Measurements from ENCODE around the gene ATAD2B. TPM values are rescaled to one million over a fixed set of nuclear protein-coding genes. Genes with fewer than 3 reads are reported as not detected.

ATAD2B gene
- polyA plus RNA-seq, 1 of the 3 experiments (the other 2 are of a cell fraction) = 1.3 TPM

GRCh38 chr2:23843051-23843976 lies 83.6 kb downstream of the ATAD2B start:
- Histone ChIP-seq H3K27me3 (ENCODE audit: insufficient read depth) (no peaks in the 10 kb centered on the region), H3K4me2 (no peak overlapping the region), H3K4me1 (ENCODE audit: control insufficient read depth in 1 of 2, insufficient read depth in 2 of 2, low read depth in 1 of 2, low read length in 1 of 2) (no peaks in the 10 kb centered on the region), H3K4me3 (ENCODE audit: low read depth in 2 of 2, low read length in 1 of 2) (no peak overlapping the region), H2AFZ (ENCODE audit: low read depth) (no peak overlapping the region), H3K27ac (ENCODE audit: low read depth in 2 of 2, low read length in 1 of 2) (no peak overlapping the region), H4K20me1 (ENCODE audit: insufficient read depth) (no peaks in the 10 kb centered on the region), H3K79me2 (ENCODE audit: insufficient read depth) (no peaks in the 10 kb centered on the region; the same call in 1 of the 2 replicates), H3K36me3 (replicated peaks in 1 of 2; ENCODE audit: control insufficient read depth in 1 of 2, insufficient read depth in 2 of 2, low read length in 1 of 2) (peaks cover 6 to 18% of the 10 kb centered on the region in 2 experiments), H3F3A (replicated peaks; ENCODE audit: insufficient read depth) (no peaks in the 10 kb centered on the region), H3K9ac (no peak overlapping the region), H3K9me3 (peaks cover 10% of the 10 kb centered on the region; the same call in 1 of the 2 replicates), H3K9me2 (no peaks in the 10 kb centered on the region)
- DNase-seq = no peak
- TF ChIP-seq EP300 (IDR thresholded peaks at IDR 0.05; ENCODE audit: borderline replicate concordance in 1 of 2, low read depth in 1 of 2, low read length in 1 of 2) = no peak
- ChIA-PET POLR2A (no interaction called here), CTCF (interaction anchor here (1.4 kb wide), 1 partner anchor 19 kb away, joined by 9 read pairs; no protein-coding TSS in a partner anchor)
- WGBS (ENCODE audit: low lambda C conversion rate) = 81% methylated on average over 7 of the region's 7 CpGs

- Histone ChIP-seq H3K4me2 (no peak overlapping the region), H3F3A (replicated peaks; ENCODE audit: insufficient read depth) (no peaks in the 10 kb centered on the region), H4K20me1 (ENCODE audit: insufficient read depth) (no peaks in the 10 kb centered on the region), H3K27ac (ENCODE audit: low read depth in 2 of 2, low read length in 1 of 2) (no peak overlapping the region), H3K9me3 (peaks cover 6% of the 10 kb centered on the region; the same call in 1 of the 2 replicates), H3K27me3 (ENCODE audit: insufficient read depth) (no peaks in the 10 kb centered on the region), H3K9me2 (no peaks in the 10 kb centered on the region), H3K36me3 (replicated peaks in 1 of 2; ENCODE audit: control insufficient read depth in 1 of 2, insufficient read depth in 2 of 2, low read length in 1 of 2) (peaks cover 15 to 25% of the 10 kb centered on the region in 2 experiments), H3K9ac (no peak overlapping the region), H3K79me2 (ENCODE audit: insufficient read depth) (no peaks in the 10 kb centered on the region; the same call in 1 of the 2 replicates), H3K4me3 (ENCODE audit: low read depth in 2 of 2, low read length in 1 of 2) (no peak overlapping the region), H3K4me1 (ENCODE audit: control insufficient read depth in 1 of 2, insufficient read depth in 2 of 2, low read depth in 1 of 2, low read length in 1 of 2) (no peaks in the 10 kb centered on the region), H2AFZ (ENCODE audit: low read depth) (no peak overlapping the region)
- ChIA-PET POLR2A (no interaction called here), CTCF (interaction anchor here (1.6 kb wide), 1 partner anchor 15 kb away, joined by 11 read pairs; no protein-coding TSS in a partner anchor)
- WGBS (ENCODE audit: low lambda C conversion rate) = 92% methylated on average over 3 of the region's 3 CpGs
- DNase-seq = no peak
- TF ChIP-seq JUND (IDR thresholded peaks at IDR 0.05) (no peak), SIN3A (IDR thresholded peaks at IDR 0.05; ENCODE audit: borderline replicate concordance, low read depth, low read length) (no peak), GABPA (IDR thresholded peaks at IDR 0.05; ENCODE audit: low read depth) (no peak)
Observed at GRCh38 chr2:23839919-23840578, 86.9 kb downstream of the ATAD2B start.

- Histone ChIP-seq H3K27me3 (ENCODE audit: insufficient read depth) (no peaks in the 10 kb centered on the region), H3K9me2 (no peaks in the 10 kb centered on the region), H3K9ac (no peak overlapping the region), H3K9me3 (no peaks in the 10 kb centered on the region), H3K4me2 (no peak overlapping the region), H3K27ac (ENCODE audit: low read depth in 2 of 2, low read length in 1 of 2) (no peak overlapping the region), H3K4me3 (ENCODE audit: low read depth in 2 of 2, low read length in 1 of 2) (no peak overlapping the region), H2AFZ (ENCODE audit: low read depth) (no peak overlapping the region), H3K36me3 (replicated peaks in 1 of 2; ENCODE audit: control insufficient read depth in 1 of 2, insufficient read depth in 2 of 2, low read length in 1 of 2) (peaks cover 11 to 16% of the 10 kb centered on the region in 2 experiments), H4K20me1 (ENCODE audit: insufficient read depth) (no peaks in the 10 kb centered on the region), H3K79me2 (ENCODE audit: insufficient read depth) (no peaks in the 10 kb centered on the region; the same call in 1 of the 2 replicates), H3K4me1 (ENCODE audit: control insufficient read depth in 1 of 2, insufficient read depth in 2 of 2, low read depth in 1 of 2, low read length in 1 of 2) (no peaks in the 10 kb centered on the region), H3F3A (replicated peaks; ENCODE audit: insufficient read depth) (no peaks in the 10 kb centered on the region)
- ChIA-PET POLR2A (no interaction called here), CTCF (interaction anchor here (1.6 kb wide), 1 partner anchor 14 kb away, joined by 11 read pairs; no protein-coding TSS in a partner anchor)
- no peak for DNase-seq
- 94% methylated on average over 1 of the region's 1 CpG for WGBS (ENCODE audit: low lambda C conversion rate)
- TF ChIP-seq JUND (IDR thresholded peaks at IDR 0.05) (no peak), FOXM1 (IDR thresholded peaks at IDR 0.05; ENCODE audit: low read depth) (no peak), RXRA (IDR thresholded peaks at IDR 0.05; ENCODE audit: borderline replicate concordance, low read depth) (no peak), RFX5 (IDR thresholded peaks at IDR 0.05; ENCODE audit: low read length) (no peak), REST (IDR thresholded peaks at IDR 0.05; ENCODE audit: low read depth, low read length) (no peak), POLR2AphosphoS5 (IDR thresholded peaks at IDR 0.05; ENCODE audit: low read depth, low read length) (no peak), EP300 (IDR thresholded peaks at IDR 0.05; ENCODE audit: borderline replicate concordance in 1 of 2, low read depth in 1 of 2, low read length in 1 of 2) (no peak), USF1 (IDR thresholded peaks at IDR 0.05; ENCODE audit: borderline replicate concordance, low read depth) (no peak), NFIC (IDR thresholded peaks at IDR 0.05; ENCODE audit: borderline replicate concordance) (no peak), RAD21 (IDR thresholded peaks at IDR 0.05; ENCODE audit: low read length) (no peak), FOXJ3 (CRISPR knock-in tag; IDR thresholded peaks at IDR 0.05) (no peak), NRF1 (IDR thresholded peaks at IDR 0.05; ENCODE audit: low read depth, low read length) (no peak), TCF12 (IDR thresholded peaks at IDR 0.05) (no peak)
Observed at GRCh38 chr2:23838996-23839395, 87.9 kb downstream of the ATAD2B start.
